Hepatocyte (in vitro differentiated cells): ENCODE results near the gene STKLD1. TPM values are rescaled to one million over a fixed set of nuclear protein-coding genes. Genes with fewer than 3 reads are reported as not detected.

Source experiments
- DNase-seq: peaks from one replicate; pipeline ENCODE4 v3.0.0-alpha.2; 2016; ENCODE audit warnings: low spot score
- H2AFZ ChIP-seq: fragments of 200-600 bp; sonication (generic); 2 replicates; pipeline ENCODE4 v1.6.0; 2016; ENCODE audit warnings: antibody characterized with exemption, mild to moderate bottlenecking
- H3K27ac ChIP-seq: fragments of 200-600 bp; sonication (generic); 2 replicates; pipeline ENCODE4 v1.5.1; 2016; ENCODE audit warnings: mild to moderate bottlenecking
- H3K27me3 ChIP-seq: fragments of 200-600 bp; sonication (generic); 2 replicates; pipeline ENCODE4 v1.6.1; 2016
- H3K36me3 ChIP-seq: fragments of 200-600 bp; sonication (generic); replicated peaks from 2 replicates; pipeline ENCODE4 v1.5.1; 2016; ENCODE audit warnings: low read depth; ENCODE audit not compliant: insufficient read depth
- H3K4me1 ChIP-seq: fragments of 200-600 bp; sonication (generic); 2 replicates; pipeline ENCODE4 v1.5.1; 2016; ENCODE audit warnings: mild to moderate bottlenecking, moderate library complexity; ENCODE audit not compliant: insufficient read depth
- H3K4me2 ChIP-seq: fragments of 200-600 bp; sonication (generic); 2 replicates; pipeline ENCODE4 v1.6.0; 2016
- H3K4me3 ChIP-seq: fragments of 200-600 bp; sonication (generic); 2 replicates; pipeline ENCODE4 v1.5.1; 2016; ENCODE audit warnings: mild to moderate bottlenecking
- H3K79me2 ChIP-seq: fragments of 200-600 bp; sonication (generic); 2 replicates; pipeline ENCODE4 v1.6.0; 2017; ENCODE audit warnings: mild to moderate bottlenecking
- H3K9me2 ChIP-seq: fragments of 200-600 bp; sonication (generic); replicated peaks from 2 replicates; pipeline ENCODE4 v1.6.0; 2017; ENCODE audit warnings: mild to moderate bottlenecking; ENCODE audit not compliant: insufficient read depth
- H3K9me3 ChIP-seq: fragments of 200-600 bp; sonication (generic); 2 replicates; pipeline ENCODE4 v1.5.1; 2016; ENCODE audit warnings: low read depth, mild to moderate bottlenecking
- H4K20me1 ChIP-seq: fragments of 200-600 bp; sonication (generic); 2 replicates; pipeline ENCODE4 v1.6.0; 2016; ENCODE audit warnings: mild to moderate bottlenecking; ENCODE audit not compliant: insufficient read depth, poor library complexity, severe bottlenecking
- EZH2 ChIP-seq: fragments of 200-600 bp; sonication (generic); IDR thresholded peaks from 2 replicates; pipeline ENCODE4 v1.6.1; 2016; ENCODE audit warnings: antibody characterized with exemption, mild to moderate bottlenecking, borderline replicate concordance
- EZH2phosphoT487 ChIP-seq: fragments of 200-600 bp; sonication (generic); IDR thresholded peaks from one replicate; pipeline ENCODE4 v1.6.1; 2018; ENCODE audit warnings: antibody characterized with exemption, mild to moderate bottlenecking, low read depth, moderate library complexity; ENCODE audit not compliant: unreplicated experiment, severe bottlenecking
- WGBS: methylation state at CpG from one replicate; pipeline ENCODE4 v1.1.6; 2016; ENCODE audit warnings: low lambda C conversion rate; ENCODE audit errors: missing lambda C conversion rate; 5-methylcytosine and 5-hydroxymethylcytosine counted together
- polyA plus RNA-seq: library from polyadenylated mRNA; unstranded; fragments of >200 nt; fragmentation: Nextera tagmentation; extraction: Ambion mirVana; gene quantifications from 2 replicates; pipeline ENCODE4 v1.2.1, GENCODE V29; 2016
- total RNA-seq: library from RNA; depleted of rRNA; stranded (reverse); fragments of >200 nt; gene quantifications from 2 replicates; pipeline ENCODE4 v1.2.3, GENCODE V29; 2014
- TF ChIP-seq, protein P1 (sequence below): fragments of 200-600 bp; sonication (generic); IDR thresholded peaks from 2 replicates; pipeline ENCODE4 v1.5.1; 2016; ENCODE audit warnings: antibody characterized with exemption, mild to moderate bottlenecking; ENCODE audit not compliant: poor library complexity

Gene STKLD1
- total and polyA plus RNA-seq, 2 experiments from 2014 or later = 0.10 to 2.5 TPM

DNA sequence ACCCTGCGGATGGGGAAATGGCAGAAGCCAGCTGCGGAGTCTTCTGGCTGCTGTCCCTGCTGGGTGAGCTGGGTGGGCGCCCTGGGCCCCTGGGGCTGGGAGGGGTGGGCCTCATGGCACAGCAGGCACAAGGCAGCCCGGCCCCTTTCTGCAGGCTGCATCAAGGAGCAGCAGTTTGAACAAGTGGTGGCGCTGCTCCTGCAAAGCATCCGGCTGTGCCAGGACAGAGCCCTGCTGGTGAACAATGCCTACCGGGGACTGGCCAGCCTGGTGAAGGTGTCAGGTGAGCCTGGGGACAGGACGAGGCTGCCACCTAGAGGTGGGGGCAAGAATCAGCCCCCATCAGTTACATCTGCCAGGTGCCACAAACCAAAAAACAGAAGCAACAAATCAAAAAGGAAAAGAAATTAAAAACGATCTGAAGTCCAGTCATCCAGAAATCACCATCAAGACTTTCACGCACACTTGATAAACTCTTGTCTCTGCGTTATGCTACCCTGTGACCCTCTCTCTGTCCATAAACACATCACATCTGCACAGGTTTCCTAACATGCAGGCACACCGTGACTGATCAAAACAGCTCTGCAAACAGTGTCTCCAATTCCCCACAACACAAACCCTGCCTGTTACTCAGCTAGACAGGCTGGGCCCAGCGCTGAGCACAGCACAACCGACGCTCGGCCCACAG is 27.7 kb downstream of the STKLD1 start:
- Histone ChIP-seq H3K4me3 (no peak overlapping the region), H3K9me3 (no peaks in the 10 kb centered on the region), H3K79me2 (no peaks in the 10 kb centered on the region), H3K27ac (no peak overlapping the region), H3K27me3 (no peaks in the 10 kb centered on the region), H3K4me2 (no peak overlapping the region), H3K9me2 (no peaks in the 10 kb centered on the region), H2AFZ (no peak overlapping the region), H3K36me3 (no peaks in the 10 kb centered on the region), H4K20me1 (no peaks in the 10 kb centered on the region), H3K4me1 (no peaks in the 10 kb centered on the region)
- 83% methylated on average over 16 of the region's 16 CpGs for WGBS
- no peak for TF ChIP-seq EZH2phosphoT487
- TF ChIP-seq, protein P1, sequence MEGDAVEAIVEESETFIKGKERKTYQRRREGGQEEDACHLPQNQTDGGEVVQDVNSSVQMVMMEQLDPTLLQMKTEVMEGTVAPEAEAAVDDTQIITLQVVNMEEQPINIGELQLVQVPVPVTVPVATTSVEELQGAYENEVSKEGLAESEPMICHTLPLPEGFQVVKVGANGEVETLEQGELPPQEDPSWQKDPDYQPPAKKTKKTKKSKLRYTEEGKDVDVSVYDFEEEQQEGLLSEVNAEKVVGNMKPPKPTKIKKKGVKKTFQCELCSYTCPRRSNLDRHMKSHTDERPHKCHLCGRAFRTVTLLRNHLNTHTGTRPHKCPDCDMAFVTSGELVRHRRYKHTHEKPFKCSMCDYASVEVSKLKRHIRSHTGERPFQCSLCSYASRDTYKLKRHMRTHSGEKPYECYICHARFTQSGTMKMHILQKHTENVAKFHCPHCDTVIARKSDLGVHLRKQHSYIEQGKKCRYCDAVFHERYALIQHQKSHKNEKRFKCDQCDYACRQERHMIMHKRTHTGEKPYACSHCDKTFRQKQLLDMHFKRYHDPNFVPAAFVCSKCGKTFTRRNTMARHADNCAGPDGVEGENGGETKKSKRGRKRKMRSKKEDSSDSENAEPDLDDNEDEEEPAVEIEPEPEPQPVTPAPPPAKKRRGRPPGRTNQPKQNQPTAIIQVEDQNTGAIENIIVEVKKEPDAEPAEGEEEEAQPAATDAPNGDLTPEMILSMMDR = peak; percentile 44
- peak; percentile 49 for DNase-seq

DNA sequence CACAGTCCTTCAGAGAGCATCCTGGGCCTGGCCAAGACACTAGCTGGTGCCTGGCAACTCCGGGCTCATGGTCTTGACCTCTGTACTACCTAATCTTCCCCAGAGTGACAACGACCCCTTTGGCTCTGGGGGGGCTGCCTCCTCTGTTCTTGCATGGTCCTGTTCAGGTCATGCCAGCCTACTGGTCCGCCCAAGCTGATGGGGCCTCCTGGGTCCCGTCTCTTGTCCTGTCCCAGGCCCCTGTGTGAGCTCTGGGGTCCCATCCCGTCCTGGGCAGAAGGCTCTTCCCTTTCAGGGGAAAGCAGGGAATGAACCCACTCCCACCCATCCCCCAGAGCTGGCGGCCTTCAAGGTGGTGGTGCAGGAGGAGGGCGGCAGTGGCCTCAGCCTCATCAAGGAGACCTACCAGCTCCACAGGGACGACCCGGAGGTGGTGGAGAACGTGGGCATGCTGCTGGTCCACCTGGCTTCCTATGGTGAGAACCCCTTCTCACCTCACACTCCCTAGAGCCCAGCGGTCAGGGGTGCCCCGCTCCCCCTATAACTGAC is 28.4 kb downstream of the STKLD1 start:
- TF ChIP-seq EZH2phosphoT487 (no peak), EZH2 (no peak)
- TF ChIP-seq, protein P1 = no peak
- Histone ChIP-seq H2AFZ (no peak overlapping the region), H4K20me1 (no peaks in the 10 kb centered on the region), H3K36me3 (no peaks in the 10 kb centered on the region), H3K4me3 (no peak overlapping the region), H3K9me2 (no peaks in the 10 kb centered on the region), H3K27ac (no peak overlapping the region), H3K4me1 (no peaks in the 10 kb centered on the region), H3K79me2 (no peaks in the 10 kb centered on the region), H3K9me3 (no peaks in the 10 kb centered on the region), H3K27me3 (no peaks in the 10 kb centered on the region), H3K4me2 (no peak overlapping the region)
- DNase-seq = no peak
- whole genome bisulfite sequencing = 96% methylated on average over 12 of the region's 12 CpGs

DNA sequence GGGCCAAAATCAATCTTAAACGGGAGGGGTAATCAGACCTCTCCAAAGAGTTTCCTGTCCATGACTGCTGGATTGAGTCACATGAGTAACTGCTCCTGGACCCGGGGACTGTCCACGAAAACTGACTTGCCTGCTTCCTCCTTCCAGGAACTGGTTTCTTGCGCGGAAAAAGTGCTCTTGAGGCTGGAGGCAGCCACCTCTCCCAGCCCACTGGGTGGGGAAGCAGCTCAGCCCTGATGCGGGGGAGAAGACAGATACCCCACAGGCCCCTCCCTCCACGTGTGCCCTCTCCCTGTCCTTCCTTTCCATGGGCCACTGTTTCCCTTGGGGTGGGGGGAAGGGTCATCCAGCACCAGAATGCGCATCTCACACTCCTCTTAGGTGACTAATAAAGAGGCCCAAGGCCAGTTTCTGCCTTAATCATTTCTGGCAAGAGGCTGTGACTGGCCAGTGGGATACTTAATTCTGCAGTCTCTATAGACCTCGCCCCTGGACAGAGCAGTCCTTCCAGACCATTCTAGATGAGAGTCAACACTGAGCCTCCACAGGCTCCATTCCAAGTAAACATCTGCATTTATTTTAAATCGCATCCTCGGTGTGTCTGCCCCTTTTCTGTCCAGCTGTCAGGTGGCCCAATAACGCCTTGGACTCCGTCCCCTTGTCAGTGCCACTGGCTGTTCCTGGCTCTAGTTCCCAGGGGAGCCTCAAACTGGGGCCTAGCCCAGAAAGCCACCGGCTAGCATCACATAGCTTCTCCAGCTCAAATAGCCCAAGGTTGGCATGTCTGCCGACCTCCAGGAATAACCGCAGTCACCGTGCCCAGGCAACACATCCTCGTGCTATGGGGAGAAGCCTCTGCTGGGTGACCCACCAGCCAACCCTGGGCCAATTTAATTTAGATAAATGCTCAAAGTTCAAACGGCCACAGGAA is 29.6 kb downstream of the STKLD1 start:
- H3K27ac ChIP-seq = no peak overlapping the region
- WGBS = 94% methylated on average over 19 of the region's 19 CpGs
- TF ChIP-seq, protein P1 = no peak
- TF ChIP-seq EZH2phosphoT487 (no peak), EZH2 (no peak)
- no peaks in the 10 kb centered on the region for H3K9me2 ChIP-seq
- no peaks in the 10 kb centered on the region for H4K20me1 ChIP-seq
- no peak overlapping the region for H2AFZ ChIP-seq
- no peak overlapping the region for H3K4me3 ChIP-seq
- H3K4me2 ChIP-seq = no peak overlapping the region
- no peaks in the 10 kb centered on the region for H3K27me3 ChIP-seq
- no peak for DNase-seq
- H3K36me3 ChIP-seq = no peaks in the 10 kb centered on the region
- H3K9me3 ChIP-seq = no peaks in the 10 kb centered on the region
- H3K4me1 ChIP-seq = no peaks in the 10 kb centered on the region
- no peaks in the 10 kb centered on the region for H3K79me2 ChIP-seq
